Brain microvascular endothelial cell (primary cell): ENCODE measurements around the gene MTCL1.

Source experiments
- DNase-seq: peaks from one replicate; pipeline ENCODE4 v3.0.0-alpha.2; 2020
- H3K27ac ChIP-seq: fragments of 250-450 bp; sonication (Bioruptor Pico); 2 replicates; pipeline ENCODE4 v1.5.1; 2020; ENCODE audit warnings: mild to moderate bottlenecking, moderate library complexity
- H3K27me3 ChIP-seq: fragments of 250-450 bp; sonication (Bioruptor Pico); replicated peaks from 2 replicates; pipeline ENCODE4 v1.5.1; 2020; ENCODE audit warnings: mild to moderate bottlenecking
- H3K36me3 ChIP-seq: fragments of 250-450 bp; sonication (Bioruptor Pico); replicated peaks from 2 replicates; pipeline ENCODE4 v1.5.1; 2020; ENCODE audit warnings: mild to moderate bottlenecking
- H3K4me3 ChIP-seq: 2 replicates; pipeline ENCODE4 v1.5.1; 2011; ENCODE audit warnings: low read depth, mild to moderate bottlenecking, control low read depth, low read length, moderate library complexity
- CTCF ChIP-seq: IDR thresholded peaks from 2 replicates; pipeline ENCODE4 v1.5.1; 2011; ENCODE audit warnings: low read depth, mild to moderate bottlenecking, moderate library complexity, low read length, control low read depth, inconsistent platforms; ENCODE audit errors: missing control alignments
- in situ Hi-C: cut with HindIII; loops from 2 replicates; pipeline ENCODE4 v1.10.0; 2017; ENCODE audit warnings: low sequenced_read_pairs, low pct_ligation_motif_present

Gene MTCL1

GRCh38 chr18:8720141-8720540, 14.8 kb downstream of the MTCL1 start:
- no peak for TF ChIP-seq CTCF
- in situ Hi-C loops = no loop called here
- H3K4me3 ChIP-seq = no peak overlapping the region
- no peak overlapping the region for H3K27ac ChIP-seq
- H3K36me3 ChIP-seq = peaks cover 41% of the 10 kb centered on the region
- H3K27me3 ChIP-seq = no peaks in the 10 kb centered on the region
- no peak for DNase-seq

GRCh38 chr18:8721094-8721669, 15.8 kb downstream of the MTCL1 start:
- TF ChIP-seq CTCF = no peak
- no peak for DNase-seq
- Histone ChIP-seq H3K27ac (peak overlapping the region; percentile 29), H3K4me3 (no peak overlapping the region), H3K36me3 (peaks cover 41% of the 10 kb centered on the region), H3K27me3 (no peaks in the 10 kb centered on the region)
- in situ Hi-C loops = no loop called here

- in situ Hi-C loops = no loop called here
- peaks cover 41% of the 10 kb centered on the region for H3K36me3 ChIP-seq
- no peak for TF ChIP-seq CTCF
- no peaks in the 10 kb centered on the region for H3K27me3 ChIP-seq
- no peak overlapping the region for H3K4me3 ChIP-seq
- H3K27ac ChIP-seq = peak overlapping the region; percentile 29
- DNase-seq = peak; percentile 71
Observed at GRCh38 chr18:8721716-8722115, 16.4 kb downstream of the MTCL1 start.

- in situ Hi-C loops = no loop called here
- H3K36me3 ChIP-seq = peaks cover 41% of the 10 kb centered on the region
- H3K27ac ChIP-seq = no peak overlapping the region
- no peak for DNase-seq
- no peaks in the 10 kb centered on the region for H3K27me3 ChIP-seq
- no peak for TF ChIP-seq CTCF
- H3K4me3 ChIP-seq = no peak overlapping the region
Observed at GRCh38 chr18:8722946-8723820, 17.8 kb downstream of the MTCL1 start.

- Histone ChIP-seq H3K36me3 (peaks cover 35% of the 10 kb centered on the region), H3K4me3 (no peak overlapping the region), H3K27me3 (no peaks in the 10 kb centered on the region), H3K27ac (no peak overlapping the region)
- in situ Hi-C loops = no loop called here
- TF ChIP-seq CTCF = no peak
- no peak for DNase-seq
Observed at GRCh38 chr18:8724452-8724851, 19.1 kb downstream of the MTCL1 start.
